Measurements from ENCODE around the gene SHANK2.

GRCh38 chr11:71227058-71227659 is 25.2 kb downstream of the SHANK2 start:
- TF ChIP-seq ESRRA (IDR thresholded peaks at IDR 0.05; ENCODE audit: low read length) (no peak), ETV6 (conservative IDR thresholded peaks at IDR 0.05 in 1 of 2, IDR thresholded peaks at IDR 0.05 in 1 of 2; ENCODE audit: borderline replicate concordance in 1 of 2, low read depth in 1 of 2) (no peak), POLR2A (IDR thresholded peaks at IDR 0.05; ENCODE audit: low read depth, low read length) (no peak)

Measured in GM12878 (cell line).